H9 (cell line): ENCODE measurements around the gene DLX1. TPM values are rescaled to one million over a fixed set of nuclear protein-coding genes. Genes with fewer than 3 reads are reported as not detected.

Experiments
- DNase-seq: peaks from one replicate; pipeline ENCODE4 v3.0.0-alpha.2; 2017
- H2AFZ ChIP-seq: one replicate; pipeline ENCODE4 v1.6.1; 2013; ENCODE audit warnings: mild to moderate bottlenecking, low read length, control low read depth, moderate library complexity
- H2AK5ac ChIP-seq: 2 replicates; pipeline ENCODE4 v1.6.1; 2013; ENCODE audit warnings: low read length, control low read depth, mixed read lengths; ENCODE audit not compliant: insufficient read length
- H2BK120ac ChIP-seq: one replicate; pipeline ENCODE4 v1.6.1; 2013; ENCODE audit warnings: low read depth, mild to moderate bottlenecking, low read length, control low read depth, inconsistent platforms; ENCODE audit not compliant: poor library complexity, severe bottlenecking
- H2BK12ac ChIP-seq: 2 replicates; pipeline ENCODE4 v1.6.1; 2013; ENCODE audit warnings: low read length, control low read depth, mixed read lengths, low read depth; ENCODE audit not compliant: insufficient read length
- H2BK15ac ChIP-seq: 2 replicates; pipeline ENCODE4 v1.6.1; 2013; ENCODE audit warnings: low read depth, low read length, control low read depth
- H2BK20ac ChIP-seq: one replicate; pipeline ENCODE4 v1.6.1; 2013; ENCODE audit warnings: low read depth, mild to moderate bottlenecking, low read length, control low read depth, inconsistent platforms; ENCODE audit not compliant: poor library complexity, severe bottlenecking
- H2BK5ac ChIP-seq: 2 replicates; pipeline ENCODE4 v1.6.1; 2013; ENCODE audit warnings: low read length, control low read depth, mixed read lengths; ENCODE audit not compliant: insufficient read length
- H3K14ac ChIP-seq: 2 replicates; pipeline ENCODE4 v1.6.1; 2013; ENCODE audit warnings: low read length, control low read depth; ENCODE audit not compliant: insufficient read depth
- H3K18ac ChIP-seq: 2 replicates; pipeline ENCODE4 v1.6.1; 2013; ENCODE audit warnings: low read depth, mild to moderate bottlenecking, mixed read lengths, low read length, control low read depth; ENCODE audit not compliant: insufficient read length
- H3K23ac ChIP-seq: 2 replicates; pipeline ENCODE4 v1.6.1; 2013; ENCODE audit warnings: low read length, control low read depth, mixed read lengths, low read depth; ENCODE audit not compliant: insufficient read length
- H3K23me2 ChIP-seq: 2 replicates; pipeline ENCODE4 v1.6.1; 2013; ENCODE audit warnings: low read depth, mild to moderate bottlenecking, mixed read lengths, low read length, control low read depth; ENCODE audit not compliant: insufficient read length, poor library complexity, severe bottlenecking
- H3K27ac ChIP-seq: 2 replicates; pipeline ENCODE4 v1.5.1; 2013; ENCODE audit warnings: low read length, control low read depth, mixed read lengths, low read depth; ENCODE audit not compliant: insufficient read length
- H3K27me3 ChIP-seq: 2 replicates; pipeline ENCODE4 v1.6.1; 2013; ENCODE audit warnings: low read length, control low read depth, inconsistent platforms; ENCODE audit not compliant: insufficient read depth
- H3K4ac ChIP-seq: 2 replicates; pipeline ENCODE4 v1.6.1; 2013; ENCODE audit warnings: low read depth, mild to moderate bottlenecking, control low read depth, inconsistent platforms, low read length, moderate library complexity
- H3K4me1 ChIP-seq: 2 replicates; pipeline ENCODE4 v1.6.1; 2013; ENCODE audit warnings: low read length, control low read depth, inconsistent platforms; ENCODE audit not compliant: insufficient read depth
- H3K4me2 ChIP-seq: 2 replicates; pipeline ENCODE4 v1.6.1; 2013; ENCODE audit warnings: low read length, control low read depth, mixed read lengths; ENCODE audit not compliant: insufficient read length, insufficient read depth
- H3K56ac ChIP-seq: 2 replicates; pipeline ENCODE4 v1.6.1; 2013; ENCODE audit warnings: low read depth, mild to moderate bottlenecking, mixed read lengths, low read length, control low read depth; ENCODE audit not compliant: insufficient read length
- H3K79me1 ChIP-seq: 2 replicates; pipeline ENCODE4 v1.6.1; 2013; ENCODE audit warnings: low read depth, mild to moderate bottlenecking, moderate library complexity, low read length, control low read depth, inconsistent platforms; ENCODE audit not compliant: insufficient read depth, poor library complexity, severe bottlenecking
- H3K79me2 ChIP-seq: 2 replicates; pipeline ENCODE4 v1.6.1; 2013; ENCODE audit warnings: low read length, control low read depth, inconsistent platforms; ENCODE audit not compliant: insufficient read depth
- H3K9ac ChIP-seq: 2 replicates; pipeline ENCODE4 v1.6.1; 2013; ENCODE audit warnings: low read length, control low read depth, mixed read lengths; ENCODE audit not compliant: insufficient read length; ENCODE audit errors: extremely low read depth
- H3K9me3 ChIP-seq: one replicate; pipeline ENCODE4 v1.6.1; 2013; ENCODE audit warnings: low read depth, low read length, inconsistent platforms; ENCODE audit not compliant: control insufficient read depth
- H3T11ph ChIP-seq: one replicate; pipeline ENCODE4 v1.6.1; 2013; ENCODE audit warnings: mild to moderate bottlenecking, low read length, control low read depth, inconsistent platforms
- H4K20me1 ChIP-seq: one replicate; pipeline ENCODE4 v1.6.1; 2013; ENCODE audit not compliant: control insufficient read depth, insufficient read length, insufficient read depth
- H4K5ac ChIP-seq: 2 replicates; pipeline ENCODE4 v1.6.1; 2013; ENCODE audit warnings: low read depth, mild to moderate bottlenecking, mixed read lengths, low read length, control low read depth; ENCODE audit not compliant: insufficient read length
- H4K8ac ChIP-seq: replicated peaks from 2 replicates; pipeline ENCODE4 v1.6.1; 2013; ENCODE audit warnings: low read length, control low read depth, mixed read lengths, low read depth; ENCODE audit not compliant: insufficient read length
- H4K91ac ChIP-seq: 2 replicates; pipeline ENCODE4 v1.6.1; 2013; ENCODE audit warnings: low read depth, mild to moderate bottlenecking, moderate library complexity, mixed read lengths, low read length, control low read depth; ENCODE audit not compliant: insufficient read length
- H3K27ac Mint-ChIP-seq, 3 experiments: 2 replicates in 2 of 3; 3 replicates in 1 of 3; pipeline ENCODE4 v1.8.0; 2020 to 2021; ENCODE audit warnings: mixed read lengths in 3 of 3, mild to moderate bottlenecking in 1 of 3, moderate library complexity in 1 of 3
- H3K27me3 Mint-ChIP-seq: 2 replicates; pipeline ENCODE4 v1.8.0; 2021; ENCODE audit warnings: low read depth, mild to moderate bottlenecking, moderate library complexity, mixed read lengths
- H3K36me3 Mint-ChIP-seq, 3 experiments: 2 replicates in 2 of 3; 3 replicates in 1 of 3; pipeline ENCODE4 v1.8.0; 2020 to 2021; ENCODE audit warnings: low read depth in 3 of 3, mixed read lengths in 3 of 3; ENCODE audit not compliant: insufficient read depth in 1 of 3
- H3K4me1 Mint-ChIP-seq, 2 experiments: 2 replicates each; pipeline ENCODE4 v1.8.0; 2020; ENCODE audit warnings: mixed read lengths in 2 of 2
- H3K4me3 Mint-ChIP-seq, 2 experiments: 2 replicates in 1 of 2; 3 replicates in 1 of 2; pipeline ENCODE4 v1.8.0; 2020 to 2021; ENCODE audit warnings: mild to moderate bottlenecking in 2 of 2, mixed read lengths in 2 of 2, moderate library complexity in 1 of 2
- H3K9me3 Mint-ChIP-seq, 2 experiments: 2 replicates in 1 of 2; 3 replicates in 1 of 2; pipeline ENCODE4 v1.8.0; 2020; ENCODE audit warnings: mild to moderate bottlenecking in 2 of 2, mixed read lengths in 2 of 2, moderate library complexity in 1 of 2
- CTCF ChIP-seq: fragments of 200-600 bp; sonication (generic); conservative IDR thresholded peaks from 3 replicates; pipeline ENCODE4 v1.8.0; 2021; ENCODE audit warnings: antibody characterized with exemption, mild to moderate bottlenecking
- WGBS: extraction: QIAGEN DNeasy Blood & Tissue Kit; methylation state at CpG from one replicate; pipeline ENCODE4 v1.1.7; 2013; ENCODE audit warnings: missing lambda C conversion rate, low lambda C conversion rate, mixed read lengths; ENCODE audit not compliant: insufficient read length; ENCODE audit errors: extremely low coverage; 5-methylcytosine and 5-hydroxymethylcytosine counted together
- total RNA-seq: library from RNA; stranded (reverse); gene quantifications from 2 replicates; pipeline ENCODE4 v1.2.1, GENCODE V29; 2021

DLX1 gene
- total RNA-seq, 1 experiment from 2014 or later = not detected

GRCh38 chr2:172116107-172116506, 30.8 kb downstream of the DLX1 start:
- Mint-ChIP-seq H3K27me3 (peaks cover 8% of the 10 kb centered on the region), H3K27ac (no peak overlapping the region), H3K4me1 (no peaks in the 10 kb centered on the region), H3K4me3 (no peak overlapping the region), H3K36me3 (no peaks in the 10 kb centered on the region), H3K9me3 (no peaks in the 10 kb centered on the region)
- Histone ChIP-seq H3K23me2 (no peaks in the 10 kb centered on the region), H3K27ac (no peak overlapping the region), H3K79me2 (no peaks in the 10 kb centered on the region), H2AK5ac (no peak overlapping the region), H3K9me3 (no peaks in the 10 kb centered on the region), H3K4me2 (no peak overlapping the region), H4K8ac (no peak overlapping the region), H3K56ac (no peak overlapping the region), H3K79me1 (no peaks in the 10 kb centered on the region), H4K91ac (no peak overlapping the region), H4K20me1 (no peaks in the 10 kb centered on the region), H2BK5ac (no peak overlapping the region), H3T11ph (no peak overlapping the region), H3K4ac (no peak overlapping the region), H3K14ac (no peak overlapping the region), H3K18ac (no peak overlapping the region), H4K5ac (no peak overlapping the region), H2BK120ac (no peak overlapping the region), H2BK12ac (no peak overlapping the region), H2AFZ (no peak overlapping the region), H2BK20ac (no peak overlapping the region), H3K4me1 (no peaks in the 10 kb centered on the region), H3K27me3 (no peaks in the 10 kb centered on the region), H2BK15ac (no peak overlapping the region), H3K9ac (no peak overlapping the region), H3K23ac (no peak overlapping the region)
- TF ChIP-seq CTCF = no peak
- DNase-seq = no peak
- WGBS = no CpG with 5 or more reads among the region's 5 CpGs
